ENCODE measurements around the gene C5orf63.
"Not testable (repeated sequence)": the region's sequence is repeated elsewhere in the genome, so short reads cannot be mapped to it uniquely, and the experiment has no call there.

- not testable (repeated sequence) for TF ChIP-seq CTCF, EP300 (IDR thresholded peaks at IDR 0.05)
Observed at GRCh38 chr5:127016722-127017121, 56.6 kb downstream of the C5orf63 start.
